ENCODE measurements around the gene NOG.

Gene NOG

DNA sequence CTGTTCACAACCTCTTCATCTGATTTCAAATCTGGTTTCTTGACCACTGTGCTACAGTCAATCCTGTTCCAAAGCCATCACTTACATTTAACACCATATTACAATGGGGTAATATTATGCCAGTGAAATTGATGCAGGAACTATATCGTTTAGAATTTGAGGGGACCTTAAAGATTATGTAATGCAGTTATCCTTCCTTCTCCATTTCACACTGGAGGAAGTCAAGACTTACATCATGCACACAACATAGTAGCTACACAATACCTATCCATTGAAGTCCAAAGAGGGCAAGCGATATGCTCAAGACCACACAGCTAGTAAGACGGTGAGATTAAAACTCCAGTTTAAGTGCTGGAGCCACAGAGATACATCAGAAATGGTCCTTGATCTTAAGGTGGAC is 16.8 kb downstream of the NOG start:
- no peak overlapping the region for H3K27ac ChIP-seq (ENCODE audit: low read depth, low read length, severe bottlenecking)
- no peaks in the 10 kb centered on the region for H3K36me3 ChIP-seq (ENCODE audit: control insufficient read depth, insufficient read depth, low read length)
- WGBS, 2 experiments (ENCODE audit: insufficient coverage in 2 of 2): 100% methylated on average over 1 to 2 of the region's 3 CpGs
- no peaks in the 10 kb centered on the region for H3K4me1 ChIP-seq (ENCODE audit: control insufficient read depth, insufficient read depth, low read length, poor library complexity, severe bottlenecking)
- H3K9me3 ChIP-seq (ENCODE audit: control insufficient read depth, low read length): no peaks in the 10 kb centered on the region
- no peak overlapping the region for H3K4me3 ChIP-seq (ENCODE audit: extremely low read depth, insufficient read depth, low read length, poor library complexity, severe bottlenecking)

DNA sequence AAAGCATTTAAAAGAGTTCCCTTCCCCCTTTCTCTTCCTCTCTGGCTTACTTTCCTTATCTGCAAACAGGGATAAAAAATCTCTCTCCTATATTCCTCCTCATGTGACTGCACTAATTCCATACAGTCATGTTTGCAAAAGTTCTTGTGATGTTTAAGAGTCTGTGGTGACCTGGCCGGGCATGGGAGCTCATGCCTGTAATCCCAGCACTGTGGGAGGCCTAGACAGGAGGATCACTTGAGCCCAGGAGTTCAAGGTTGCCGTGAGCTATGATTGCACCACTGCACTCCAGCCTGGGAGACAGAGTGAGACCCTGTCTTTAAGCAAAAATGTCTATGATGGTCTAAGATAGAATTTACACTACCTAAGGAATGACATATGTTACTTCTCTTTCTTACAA is 19.6 kb downstream of the NOG start:
- H3K4me1 ChIP-seq (ENCODE audit: control insufficient read depth, insufficient read depth, low read length, poor library complexity, severe bottlenecking): no peaks in the 10 kb centered on the region
- H3K27ac ChIP-seq (ENCODE audit: low read depth, low read length, severe bottlenecking): no peak overlapping the region
- H3K9me3 ChIP-seq (ENCODE audit: control insufficient read depth, low read length): no peaks in the 10 kb centered on the region
- 88 to 95% methylated on average over 2 of the region's 2 CpGs for WGBS, 2 experiments (ENCODE audit: insufficient coverage in 2 of 2)
- no peaks in the 10 kb centered on the region for H3K36me3 ChIP-seq (ENCODE audit: control insufficient read depth, insufficient read depth, low read length)
- H3K4me3 ChIP-seq (ENCODE audit: extremely low read depth, insufficient read depth, low read length, poor library complexity, severe bottlenecking): no peak overlapping the region

DNA sequence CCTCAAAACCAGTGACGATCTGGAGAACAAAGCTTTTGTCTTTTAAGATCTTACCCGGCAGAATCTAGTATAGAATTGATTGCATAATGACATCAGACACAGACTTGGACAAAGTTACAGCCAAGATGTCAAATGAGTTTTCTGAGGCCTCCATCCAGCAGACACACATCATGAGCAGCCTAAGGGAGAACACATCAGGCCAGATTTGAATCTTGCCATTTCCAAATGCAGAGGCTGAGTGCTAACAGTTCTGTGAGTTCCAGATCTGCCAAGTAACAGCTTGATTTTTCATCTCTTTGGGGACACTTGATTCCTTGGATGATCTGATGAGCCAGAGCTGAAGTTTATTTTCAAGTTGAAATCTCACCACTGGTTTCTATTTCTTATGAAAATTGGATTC is 21.0 kb downstream of the NOG start:
- WGBS, 2 experiments (ENCODE audit: insufficient coverage in 2 of 2): 84 to 90% methylated on average over 2 of the region's 2 CpGs
- H3K4me1 ChIP-seq (ENCODE audit: control insufficient read depth, insufficient read depth, low read length, poor library complexity, severe bottlenecking): no peaks in the 10 kb centered on the region
- H3K4me3 ChIP-seq (ENCODE audit: extremely low read depth, insufficient read depth, low read length, poor library complexity, severe bottlenecking): no peak overlapping the region
- no peaks in the 10 kb centered on the region for H3K36me3 ChIP-seq (ENCODE audit: control insufficient read depth, insufficient read depth, low read length)
- H3K27ac ChIP-seq (ENCODE audit: low read depth, low read length, severe bottlenecking): no peak overlapping the region
- H3K9me3 ChIP-seq (ENCODE audit: control insufficient read depth, low read length): no peaks in the 10 kb centered on the region

DNA sequence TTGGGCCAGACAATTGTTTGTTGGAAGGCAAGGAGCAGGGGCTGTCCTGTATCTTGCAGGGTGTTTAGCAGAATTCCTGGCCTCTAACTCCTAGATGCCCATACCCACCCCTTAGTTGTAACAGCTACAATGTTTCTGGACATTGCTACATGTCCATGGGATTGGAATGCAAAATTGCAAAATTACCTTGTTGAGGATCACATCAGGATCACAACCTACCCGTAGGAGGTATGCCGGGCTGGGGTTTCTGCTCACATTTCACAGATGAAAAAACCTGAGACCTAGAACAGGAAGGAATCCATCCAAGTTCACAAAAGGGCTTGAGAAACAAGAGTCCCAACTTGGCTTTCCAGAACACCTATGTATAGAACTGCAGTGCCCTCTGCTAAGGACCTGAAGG is 22.7 kb downstream of the NOG start:
- no peaks in the 10 kb centered on the region for H3K9me3 ChIP-seq (ENCODE audit: control insufficient read depth, low read length)
- H3K4me3 ChIP-seq (ENCODE audit: extremely low read depth, insufficient read depth, low read length, poor library complexity, severe bottlenecking): no peak overlapping the region
- WGBS, 2 experiments (ENCODE audit: insufficient coverage in 2 of 2): 90% methylated on average over 2 of the region's 2 CpGs; no CpG with 5 or more reads in 1 of the 2 experiments
- H3K36me3 ChIP-seq (ENCODE audit: control insufficient read depth, insufficient read depth, low read length): no peaks in the 10 kb centered on the region
- H3K4me1 ChIP-seq (ENCODE audit: control insufficient read depth, insufficient read depth, low read length, poor library complexity, severe bottlenecking): no peaks in the 10 kb centered on the region
- H3K27ac ChIP-seq (ENCODE audit: low read depth, low read length, severe bottlenecking): no peak overlapping the region

DNA sequence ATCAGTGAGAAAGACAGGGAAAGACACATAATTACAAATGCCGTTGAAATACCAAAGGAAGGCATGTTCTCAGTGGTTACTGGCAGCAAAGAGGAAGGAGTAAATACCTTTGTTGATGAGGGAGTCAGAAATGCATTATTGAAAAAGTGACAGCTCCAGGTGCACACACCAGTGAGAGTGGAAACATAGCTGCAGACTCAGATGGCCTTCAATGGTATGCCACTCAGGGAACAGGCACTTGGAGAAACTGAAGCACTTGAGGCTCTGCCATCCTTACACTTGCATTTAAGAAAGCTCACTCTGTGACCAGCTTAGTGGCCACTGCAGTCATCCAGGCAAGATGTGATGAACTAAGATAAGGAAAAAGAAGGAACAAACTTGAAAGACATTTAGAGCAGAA is 29.9 kb downstream of the NOG start:
- WGBS, 2 experiments (ENCODE audit: insufficient coverage in 2 of 2): 100% methylated on average over 1 of the region's 1 CpG
- Histone ChIP-seq H3K27ac (ENCODE audit: low read depth, low read length, severe bottlenecking) (no peak overlapping the region), H3K4me1 (ENCODE audit: control insufficient read depth, insufficient read depth, low read length, poor library complexity, severe bottlenecking) (peaks cover 9% of the 10 kb centered on the region), H3K36me3 (ENCODE audit: control insufficient read depth, insufficient read depth, low read length) (no peaks in the 10 kb centered on the region), H3K4me3 (ENCODE audit: extremely low read depth, insufficient read depth, low read length, poor library complexity, severe bottlenecking) (no peak overlapping the region), H3K9me3 (ENCODE audit: control insufficient read depth, low read length) (no peaks in the 10 kb centered on the region)

DNA sequence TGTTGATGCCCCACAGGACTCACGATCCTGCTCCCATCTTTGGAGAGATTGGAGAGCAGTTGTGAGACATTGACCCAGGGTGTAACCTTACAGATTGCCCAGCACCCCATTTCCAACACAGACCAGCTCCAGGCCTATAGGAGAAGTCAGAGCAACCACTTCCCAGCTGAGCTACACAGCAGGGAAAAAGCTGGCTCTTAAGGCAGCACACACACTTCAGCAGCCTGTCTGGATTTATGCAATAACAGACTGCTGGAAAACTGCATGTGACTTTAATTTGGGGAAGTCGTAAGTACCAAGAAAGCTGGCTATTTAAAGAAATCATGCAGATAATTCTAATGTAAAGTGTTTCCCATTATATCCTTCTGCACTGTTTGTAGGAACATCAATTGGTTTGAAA is 30.8 kb downstream of the NOG start:
- Histone ChIP-seq H3K36me3 (ENCODE audit: control insufficient read depth, insufficient read depth, low read length) (no peaks in the 10 kb centered on the region), H3K27ac (ENCODE audit: low read depth, low read length, severe bottlenecking) (no peak overlapping the region), H3K9me3 (ENCODE audit: control insufficient read depth, low read length) (no peaks in the 10 kb centered on the region), H3K4me3 (ENCODE audit: extremely low read depth, insufficient read depth, low read length, poor library complexity, severe bottlenecking) (no peak overlapping the region), H3K4me1 (ENCODE audit: control insufficient read depth, insufficient read depth, low read length, poor library complexity, severe bottlenecking) (peaks cover 9% of the 10 kb centered on the region)
- 100% methylated on average over 2 of the region's 2 CpGs; no CpG with 5 or more reads in 1 of the 2 experiments for WGBS, 2 experiments (ENCODE audit: insufficient coverage in 2 of 2)

DNA sequence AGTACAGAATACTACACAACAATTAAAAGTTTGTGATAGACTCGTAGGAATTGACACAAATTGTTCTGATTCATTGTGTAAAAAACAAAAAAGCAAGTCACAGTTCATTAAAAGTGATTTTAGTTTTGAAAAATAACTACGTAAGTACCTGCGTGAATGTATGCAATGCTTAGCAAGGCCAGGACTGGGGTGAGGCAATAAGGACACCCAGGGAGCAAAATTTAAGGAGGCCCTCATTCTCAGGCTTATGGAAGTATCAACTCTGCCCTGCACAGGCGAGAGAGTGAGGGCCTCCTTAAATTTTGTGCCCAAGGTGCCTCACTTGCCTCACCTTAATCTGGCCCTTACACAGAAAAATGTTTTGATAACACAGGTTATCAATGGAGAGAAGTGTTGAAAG is 31.4 kb downstream of the NOG start:
- Histone ChIP-seq H3K4me3 (ENCODE audit: extremely low read depth, insufficient read depth, low read length, poor library complexity, severe bottlenecking) (no peak overlapping the region), H3K27ac (ENCODE audit: low read depth, low read length, severe bottlenecking) (no peak overlapping the region), H3K4me1 (ENCODE audit: control insufficient read depth, insufficient read depth, low read length, poor library complexity, severe bottlenecking) (peaks cover 14% of the 10 kb centered on the region), H3K36me3 (ENCODE audit: control insufficient read depth, insufficient read depth, low read length) (no peaks in the 10 kb centered on the region), H3K9me3 (ENCODE audit: control insufficient read depth, low read length) (no peaks in the 10 kb centered on the region)
- 68 to 71% methylated on average over 2 of the region's 4 CpGs for WGBS, 2 experiments (ENCODE audit: insufficient coverage in 2 of 2)

DNA sequence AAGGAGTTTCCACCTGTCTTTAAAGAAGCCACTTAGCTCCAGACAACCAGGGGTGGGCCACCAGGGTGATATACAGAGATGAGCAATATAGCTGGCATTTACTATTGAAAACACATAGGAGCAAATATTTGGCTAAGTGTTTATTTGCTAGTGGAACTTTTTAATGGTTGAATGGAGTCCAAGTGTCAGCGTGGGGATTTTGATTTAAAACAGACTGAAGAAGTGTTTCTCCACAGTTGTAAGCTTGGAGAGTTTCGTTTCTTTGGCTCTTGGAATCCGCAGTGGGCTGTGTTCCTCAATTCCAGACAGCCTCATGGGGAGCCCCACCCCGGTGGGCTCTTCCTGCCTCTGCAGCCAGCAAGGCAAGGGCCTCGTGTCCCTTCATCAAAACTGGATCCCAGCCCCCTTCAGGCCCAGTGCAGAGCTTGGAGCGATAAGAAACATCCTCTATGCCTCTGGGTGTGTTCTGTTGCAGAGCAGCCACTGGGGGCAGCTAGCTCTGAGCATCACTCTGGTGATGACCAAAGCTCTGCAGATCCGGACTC is 36.1 kb downstream of the NOG start:
- H3K4me3 ChIP-seq (ENCODE audit: extremely low read depth, insufficient read depth, low read length, poor library complexity, severe bottlenecking): no peak overlapping the region
- WGBS, 2 experiments (ENCODE audit: insufficient coverage in 2 of 2): 38 to 39% methylated on average over 5 to 6 of the region's 7 CpGs
- no peaks in the 10 kb centered on the region for H3K36me3 ChIP-seq (ENCODE audit: control insufficient read depth, insufficient read depth, low read length)
- H3K4me1 ChIP-seq (ENCODE audit: control insufficient read depth, insufficient read depth, low read length, poor library complexity, severe bottlenecking): peaks cover 12% of the 10 kb centered on the region
- H3K27ac ChIP-seq (ENCODE audit: low read depth, low read length, severe bottlenecking): no peak overlapping the region
- H3K9me3 ChIP-seq (ENCODE audit: control insufficient read depth, low read length): no peaks in the 10 kb centered on the region

DNA sequence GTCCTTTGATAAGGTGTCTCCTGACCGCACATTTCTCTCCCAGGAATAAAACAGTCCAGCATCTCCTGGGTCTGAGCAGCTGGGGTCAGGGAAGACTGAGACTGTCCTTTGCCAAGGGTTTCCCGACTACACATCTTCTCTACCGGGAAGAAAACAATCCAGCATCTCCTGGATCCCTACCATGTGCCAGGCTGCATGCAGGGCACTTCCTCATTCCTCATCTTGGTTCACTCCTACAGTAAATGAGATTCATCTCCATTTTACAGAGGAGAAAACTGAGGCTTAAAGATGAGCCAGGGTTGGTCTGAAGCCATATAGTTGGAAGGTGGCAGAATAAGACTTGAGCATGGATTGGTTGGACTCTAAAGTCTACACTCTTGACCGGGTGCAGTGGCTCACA is 36.7 kb downstream of the NOG start:
- 85 to 95% methylated on average over 2 to 4 of the region's 4 CpGs for WGBS, 2 experiments (ENCODE audit: insufficient coverage in 2 of 2)
- no peak overlapping the region for H3K27ac ChIP-seq (ENCODE audit: low read depth, low read length, severe bottlenecking)
- no peak overlapping the region for H3K4me3 ChIP-seq (ENCODE audit: extremely low read depth, insufficient read depth, low read length, poor library complexity, severe bottlenecking)
- peaks cover 12% of the 10 kb centered on the region for H3K4me1 ChIP-seq (ENCODE audit: control insufficient read depth, insufficient read depth, low read length, poor library complexity, severe bottlenecking)
- H3K36me3 ChIP-seq (ENCODE audit: control insufficient read depth, insufficient read depth, low read length): no peaks in the 10 kb centered on the region
- H3K9me3 ChIP-seq (ENCODE audit: control insufficient read depth, low read length): no peaks in the 10 kb centered on the region

DNA sequence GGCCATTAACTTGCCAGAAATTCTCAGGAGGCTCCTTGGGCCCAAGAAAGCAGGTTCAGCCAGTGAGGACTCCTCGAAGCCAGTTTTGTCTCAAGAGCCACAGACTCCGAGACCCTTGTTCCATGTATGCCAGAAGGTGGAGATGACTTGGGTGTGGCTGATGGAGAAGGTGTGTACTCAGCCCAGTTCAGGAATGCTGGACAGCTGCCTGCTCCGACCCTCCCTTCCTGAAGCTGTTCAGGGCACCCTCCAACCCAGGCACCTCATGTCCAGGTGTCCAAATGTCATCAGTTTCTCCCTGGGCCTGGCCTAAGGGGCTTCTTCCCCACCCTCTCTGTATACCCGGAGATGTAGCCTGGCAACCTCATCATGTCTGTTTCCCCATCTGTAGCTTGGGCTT is 40.2 kb downstream of the NOG start:
- Histone ChIP-seq H3K4me1 (ENCODE audit: control insufficient read depth, insufficient read depth, low read length, poor library complexity, severe bottlenecking) (peaks cover 25% of the 10 kb centered on the region), H3K27ac (ENCODE audit: low read depth, low read length, severe bottlenecking) (no peak overlapping the region), H3K9me3 (ENCODE audit: control insufficient read depth, low read length) (no peaks in the 10 kb centered on the region), H3K4me3 (ENCODE audit: extremely low read depth, insufficient read depth, low read length, poor library complexity, severe bottlenecking) (no peak overlapping the region), H3K36me3 (ENCODE audit: control insufficient read depth, insufficient read depth, low read length) (no peaks in the 10 kb centered on the region)
- 93 to 97% methylated on average over 3 of the region's 4 CpGs for WGBS, 2 experiments (ENCODE audit: insufficient coverage in 2 of 2)

DNA sequence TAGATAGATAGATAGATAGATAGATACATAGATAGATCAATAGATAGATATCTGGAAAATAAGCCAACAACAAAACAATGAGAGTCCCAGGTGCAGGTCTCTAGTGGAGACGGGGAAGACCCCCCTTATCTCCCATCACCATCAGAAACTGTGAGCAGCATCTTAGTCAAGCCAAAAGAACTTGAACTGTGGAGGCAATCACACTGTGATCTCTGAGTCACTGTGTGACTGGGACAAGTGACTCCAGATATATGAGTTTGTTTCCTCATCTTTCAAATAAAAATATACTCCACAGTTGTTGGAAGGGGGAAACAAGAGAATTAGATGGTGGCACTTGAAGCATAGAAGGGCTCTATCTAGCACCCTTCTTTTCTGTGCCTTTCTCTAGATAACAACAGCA is 42.1 kb downstream of the NOG start:
- no CpG with 5 or more reads among the region's 1 CpG for WGBS, 2 experiments (ENCODE audit: insufficient coverage in 2 of 2)
- Histone ChIP-seq H3K4me1 (ENCODE audit: control insufficient read depth, insufficient read depth, low read length, poor library complexity, severe bottlenecking) (peaks cover 20% of the 10 kb centered on the region), H3K36me3 (ENCODE audit: control insufficient read depth, insufficient read depth, low read length) (no peaks in the 10 kb centered on the region)

More for the DNA sequence above, 42.1 kb downstream of the NOG start:
- no peak overlapping the region for H3K27ac ChIP-seq (ENCODE audit: low read depth, low read length, severe bottlenecking)
- no peak overlapping the region for H3K4me3 ChIP-seq (ENCODE audit: extremely low read depth, insufficient read depth, low read length, poor library complexity, severe bottlenecking)
- H3K9me3 ChIP-seq (ENCODE audit: control insufficient read depth, low read length): no peaks in the 10 kb centered on the region
